OCI-LY1 (cell line): ENCODE results near the gene PPP1R11.
"Not testable (repeated sequence)": the region's sequence is repeated elsewhere in the genome, so short reads cannot be mapped to it uniquely, and the experiment has no call there.

Experiments
- H2AFZ ChIP-seq: fragments of 200-600 bp; sonication (generic), shearing (Covaris generic); 2 replicates; pipeline ENCODE4 v1.6.0; 2014; ENCODE audit warnings: antibody characterized with exemption, mild to moderate bottlenecking, low read length
- H3F3A ChIP-seq: fragments of 200-600 bp; sonication (generic), shearing (Covaris generic); 2 replicates; pipeline ENCODE4 v1.6.0; 2014; ENCODE audit warnings: mild to moderate bottlenecking, antibody characterized with exemption, low read length, moderate library complexity; ENCODE audit not compliant: insufficient read depth
- H3K27ac ChIP-seq: fragments of 200-600 bp; sonication (generic); 2 replicates; pipeline ENCODE4 v1.5.1; 2014; ENCODE audit warnings: low read length, mixed run types, mild to moderate bottlenecking, low read depth; ENCODE audit not compliant: poor library complexity, severe bottlenecking
- H3K27me3 ChIP-seq: fragments of 200-600 bp; sonication (generic); 2 replicates; pipeline ENCODE4 v1.6.0; 2014; ENCODE audit warnings: antibody characterized with exemption, mild to moderate bottlenecking, low read length, moderate library complexity; ENCODE audit not compliant: insufficient read depth
- H3K36me3 ChIP-seq: fragments of 200-600 bp; sonication (generic); 2 replicates; pipeline ENCODE4 v1.6.1; 2014; ENCODE audit warnings: mild to moderate bottlenecking, antibody characterized with exemption, low read length, moderate library complexity, mixed read lengths; ENCODE audit not compliant: insufficient read depth
- H3K4me1 ChIP-seq: fragments of 200-600 bp; sonication (generic); 2 replicates; pipeline ENCODE4 v1.5.1; 2014; ENCODE audit warnings: mild to moderate bottlenecking, low read length, moderate library complexity; ENCODE audit not compliant: insufficient read depth, severe bottlenecking
- H3K4me2 ChIP-seq: fragments of 200-600 bp; sonication (generic), shearing (Covaris generic); 2 replicates; pipeline ENCODE4 v1.6.1; 2014; ENCODE audit warnings: low read length
- H3K4me3 ChIP-seq: fragments of 200-600 bp; sonication (generic); 2 replicates; pipeline ENCODE4 v1.5.1; 2014; ENCODE audit warnings: low read length, low read depth, mild to moderate bottlenecking, mixed read lengths; ENCODE audit not compliant: poor library complexity, severe bottlenecking
- H3K79me2 ChIP-seq: fragments of 200-600 bp; shearing (Covaris generic); 2 replicates; pipeline ENCODE4 v1.6.1; 2016; ENCODE audit warnings: mixed run types, low read length, mixed read lengths; ENCODE audit not compliant: insufficient read depth
- H3K9ac ChIP-seq: fragments of 200-600 bp; sonication (generic), shearing (Covaris generic); 2 replicates; pipeline ENCODE4 v1.6.1; 2014; ENCODE audit warnings: mild to moderate bottlenecking, low read length, mixed read lengths
- H3K9me2 ChIP-seq: fragments of 200-600 bp; sonication (generic), shearing (Covaris generic); 2 replicates; pipeline ENCODE4 v1.6.1; 2014; ENCODE audit warnings: low read depth, mild to moderate bottlenecking, low read length, mixed read lengths
- H3K9me3 ChIP-seq: fragments of 200-600 bp; shearing (Covaris generic); 2 replicates; pipeline ENCODE4 v1.6.1; 2014; ENCODE audit warnings: low read length, mixed read lengths
- H4K20me1 ChIP-seq: fragments of 200-600 bp; sonication (generic), shearing (Covaris generic); 2 replicates; pipeline ENCODE4 v1.6.0; 2016; ENCODE audit warnings: mild to moderate bottlenecking, low read length; ENCODE audit not compliant: insufficient read depth
- CTCF ChIP-seq: fragments of 200-600 bp; sonication (generic), shearing (Covaris generic); IDR thresholded peaks from 2 replicates; pipeline ENCODE4 v1.5.1; 2017; ENCODE audit warnings: mild to moderate bottlenecking, antibody characterized with exemption, low read length, moderate library complexity, mixed read lengths
- EZH2 ChIP-seq: fragments of 200-600 bp; sonication (generic), shearing (Covaris generic); IDR thresholded peaks from 2 replicates; pipeline ENCODE4 v1.8.0; 2017; ENCODE audit warnings: borderline replicate concordance, mixed run types, mild to moderate bottlenecking, antibody characterized with exemption, low read length, moderate library complexity, mixed read lengths

The PPP1R11 gene

GRCh38 chr6:30031381-30031780, 35.6 kb upstream of the PPP1R11 start:
- no peaks in the 10 kb centered on the region for H3K4me1 ChIP-seq
- H3K27me3 ChIP-seq = no peaks in the 10 kb centered on the region
- no peaks in the 10 kb centered on the region for H3F3A ChIP-seq
- no peaks in the 10 kb centered on the region for H3K36me3 ChIP-seq
- H3K27ac ChIP-seq = no peak overlapping the region
- no peaks in the 10 kb centered on the region for H4K20me1 ChIP-seq
- H3K4me2 ChIP-seq = no peak overlapping the region
- TF ChIP-seq EZH2 = no peak
- TF ChIP-seq CTCF = no peak
- no peaks in the 10 kb centered on the region for H3K9me3 ChIP-seq
- H3K9ac ChIP-seq = no peak overlapping the region
- H3K79me2 ChIP-seq = no peaks in the 10 kb centered on the region
- H3K4me3 ChIP-seq = no peak overlapping the region
- H2AFZ ChIP-seq = no peak overlapping the region
- H3K9me2 ChIP-seq = no peaks in the 10 kb centered on the region

GRCh38 chr6:30033440-30033839, 33.6 kb upstream of the PPP1R11 start:
- not testable (repeated sequence) for H3K4me1 ChIP-seq, H2AFZ ChIP-seq, H3K27ac ChIP-seq, H3K9me2 ChIP-seq, H3K9me3 ChIP-seq, H3K79me2 ChIP-seq, H3K36me3 ChIP-seq, H3K9ac ChIP-seq, H3K27me3 ChIP-seq, H3K4me2 ChIP-seq, H3F3A ChIP-seq, H4K20me1 ChIP-seq, H3K4me3 ChIP-seq

- Histone ChIP-seq H4K20me1 (no peaks in the 10 kb centered on the region), H3K9ac (no peak overlapping the region), H3K9me2 (no peaks in the 10 kb centered on the region), H3F3A (no peaks in the 10 kb centered on the region; the same call in 1 of the 2 replicates), H2AFZ (no peak overlapping the region), H3K36me3 (no peaks in the 10 kb centered on the region), H3K9me3 (no peaks in the 10 kb centered on the region), H3K79me2 (no peaks in the 10 kb centered on the region), H3K4me1 (no peaks in the 10 kb centered on the region), H3K27ac (no peak overlapping the region), H3K27me3 (no peaks in the 10 kb centered on the region), H3K4me3 (no peak overlapping the region), H3K4me2 (no peak overlapping the region)
- TF ChIP-seq CTCF (no peak), EZH2 (no peak)
Measured at GRCh38 chr6:30035784-30036183, 31.2 kb upstream of the PPP1R11 start.

- Histone ChIP-seq H3F3A (no peaks in the 10 kb centered on the region; the same call in 1 of the 2 replicates), H3K79me2 (no peaks in the 10 kb centered on the region), H3K27ac (no peak overlapping the region), H3K9ac (no peak overlapping the region), H3K4me1 (no peaks in the 10 kb centered on the region), H3K4me2 (no peak overlapping the region), H2AFZ (no peak overlapping the region), H3K9me2 (no peaks in the 10 kb centered on the region), H3K36me3 (no peaks in the 10 kb centered on the region), H3K27me3 (no peaks in the 10 kb centered on the region), H4K20me1 (no peaks in the 10 kb centered on the region), H3K4me3 (no peak overlapping the region), H3K9me3 (no peaks in the 10 kb centered on the region)
- TF ChIP-seq CTCF (peak; percentile 65), EZH2 (no peak)
Measured at GRCh38 chr6:30037182-30037788, 29.7 kb upstream of the PPP1R11 start.
